Activated naive CD4-positive, alpha-beta T cell treated with anti-CD3 and anti-CD28 coated beads for 36 hours (primary cell): ENCODE measurements around the gene FRMD4A. TPM values are rescaled to one million over a fixed set of nuclear protein-coding genes. Genes with fewer than 3 reads are reported as not detected.

Experiments used
- CTCF ChIA-PET: fragments of 350-600 bp; sonication (Branson Sonifier 250); formaldehyde crosslinking; loops from one replicate; lab custom pipeline; 2021; ENCODE audit warnings: antibody characterized with exemption; lab: Charles Lee
- DNase-seq: peaks from one replicate; pipeline ENCODE4 v3.0.0-alpha.2; 2020
- H3K27ac Mint-ChIP-seq: one replicate; pipeline ENCODE4 v1.8.0; 2021; ENCODE audit warnings: mild to moderate bottlenecking, mixed read lengths
- H3K27me3 Mint-ChIP-seq: one replicate; pipeline ENCODE4 v1.8.0; 2021; ENCODE audit warnings: low read depth, mixed read lengths
- H3K36me3 Mint-ChIP-seq: one replicate; pipeline ENCODE4 v1.8.0; 2021; ENCODE audit warnings: low read depth, mixed read lengths
- H3K4me1 Mint-ChIP-seq: one replicate; pipeline ENCODE4 v1.8.0; 2021; ENCODE audit warnings: low read depth, mixed read lengths
- H3K4me3 Mint-ChIP-seq: one replicate; pipeline ENCODE4 v1.8.0; 2021; ENCODE audit warnings: mild to moderate bottlenecking, moderate library complexity, mixed read lengths
- H3K9me3 Mint-ChIP-seq: one replicate; pipeline ENCODE4 v1.8.0; 2021; ENCODE audit warnings: mixed read lengths
- intact Hi-C: fragments of 100-400 bp; cut with micrococcal nuclease; formaldehyde crosslinking; loops from one replicate; pipeline ENCODE4 v1.15.1; 2023
- total RNA-seq, 2 experiments: library from RNA; stranded (reverse); gene quantifications; one replicate each; pipeline ENCODE4 v1.2.3, GENCODE V29; 2021

Gene FRMD4A
- total RNA-seq, 2 experiments from 2014 or later: 0.69 to 1.1 TPM

DNA sequence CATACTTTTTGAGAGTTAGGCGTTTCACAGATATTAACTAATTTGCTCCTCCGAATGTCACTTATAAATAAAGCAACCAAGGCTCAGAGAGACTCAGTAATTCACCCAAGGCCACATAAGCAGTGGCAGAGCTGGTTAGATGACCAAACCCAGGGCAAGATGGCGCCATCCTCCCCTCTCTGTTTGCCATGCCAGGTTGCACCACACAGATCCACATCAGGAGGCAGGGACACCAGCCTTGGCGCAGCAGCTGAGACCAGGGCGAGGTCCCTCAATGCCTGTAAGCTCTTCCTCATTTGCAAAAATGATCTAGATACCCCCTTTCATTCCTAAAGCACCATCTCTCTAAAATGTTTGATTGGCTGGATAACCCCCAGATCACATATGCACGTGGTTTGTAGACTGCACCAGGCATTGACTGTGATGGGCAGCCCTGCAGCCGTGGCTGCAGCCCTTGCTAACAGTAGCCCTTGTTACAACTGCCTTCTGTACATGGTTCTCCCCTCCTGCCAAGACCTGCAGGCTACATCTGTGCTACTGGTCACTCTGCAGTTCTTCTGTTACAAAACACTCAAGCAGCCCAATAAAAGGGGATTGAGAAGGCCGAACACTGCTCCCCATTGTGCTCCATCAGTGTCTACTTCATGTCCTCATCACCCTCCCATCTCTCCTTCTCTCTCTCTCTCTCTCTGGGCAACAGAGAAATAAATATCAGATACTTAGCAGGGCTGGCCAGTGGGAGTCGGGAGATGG is 445.3 kb downstream of the FRMD4A start:
- CTCF ChIA-PET: interaction anchor here (0.6 kb wide), 1 partner anchor 851 kb away, joined by 3 read pairs; no protein-coding TSS in a partner anchor
- Mint-ChIP-seq H3K4me1 (peaks cover under 1% of the 10 kb centered on the region), H3K36me3 (no peaks in the 10 kb centered on the region), H3K27me3 (peaks cover 36% of the 10 kb centered on the region), H3K27ac (no peak overlapping the region), H3K4me3 (no peak overlapping the region), H3K9me3 (no peaks in the 10 kb centered on the region)
- DNase-seq: no peak
- intact Hi-C loops: no loop called here

DNA sequence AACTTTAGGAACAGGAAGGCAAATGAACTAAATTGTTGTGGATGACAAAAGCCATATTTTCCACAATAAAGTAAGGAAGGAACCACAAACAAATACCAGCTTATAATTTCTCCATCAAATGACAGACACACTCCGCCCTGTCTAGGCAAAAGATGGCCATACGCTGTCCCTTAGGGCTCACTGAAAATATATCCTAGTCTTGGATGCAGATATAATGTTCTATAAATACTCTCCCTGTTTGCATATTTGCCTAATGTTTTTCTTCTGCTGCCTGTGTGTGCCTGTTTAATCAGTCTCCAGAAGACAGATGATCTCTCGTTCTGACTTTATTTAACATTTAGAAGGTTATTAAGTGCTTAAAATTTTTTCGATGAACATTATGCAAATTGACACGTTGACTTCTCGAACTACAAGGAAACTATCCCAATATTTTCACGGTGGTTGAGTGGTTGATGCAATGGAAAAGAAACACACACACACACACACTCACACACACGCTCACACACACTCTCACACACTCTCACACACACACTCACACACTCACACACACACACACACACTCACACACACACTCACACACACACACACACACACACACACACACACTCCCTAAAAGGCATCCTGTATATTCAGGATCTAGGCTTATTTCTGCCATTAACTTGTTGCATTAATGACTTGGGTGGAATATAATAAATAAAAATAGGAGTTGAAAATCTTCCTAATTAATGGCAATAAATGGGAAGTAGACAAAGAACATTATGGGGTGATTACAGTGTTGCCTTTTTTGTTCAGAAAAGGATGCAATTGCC is 446.9 kb downstream of the FRMD4A start:
- Mint-ChIP-seq H3K27me3 (peaks cover 22% of the 10 kb centered on the region), H3K27ac (no peak overlapping the region), H3K4me1 (no peaks in the 10 kb centered on the region), H3K9me3 (no peaks in the 10 kb centered on the region), H3K36me3 (no peaks in the 10 kb centered on the region), H3K4me3 (no peak overlapping the region)
- intact Hi-C loops: no loop called here
- DNase-seq: no peak
- CTCF ChIA-PET: interaction anchor here (0.6 kb wide), 1 partner anchor 20 kb away, joined by 4 read pairs; no protein-coding TSS in a partner anchor

DNA sequence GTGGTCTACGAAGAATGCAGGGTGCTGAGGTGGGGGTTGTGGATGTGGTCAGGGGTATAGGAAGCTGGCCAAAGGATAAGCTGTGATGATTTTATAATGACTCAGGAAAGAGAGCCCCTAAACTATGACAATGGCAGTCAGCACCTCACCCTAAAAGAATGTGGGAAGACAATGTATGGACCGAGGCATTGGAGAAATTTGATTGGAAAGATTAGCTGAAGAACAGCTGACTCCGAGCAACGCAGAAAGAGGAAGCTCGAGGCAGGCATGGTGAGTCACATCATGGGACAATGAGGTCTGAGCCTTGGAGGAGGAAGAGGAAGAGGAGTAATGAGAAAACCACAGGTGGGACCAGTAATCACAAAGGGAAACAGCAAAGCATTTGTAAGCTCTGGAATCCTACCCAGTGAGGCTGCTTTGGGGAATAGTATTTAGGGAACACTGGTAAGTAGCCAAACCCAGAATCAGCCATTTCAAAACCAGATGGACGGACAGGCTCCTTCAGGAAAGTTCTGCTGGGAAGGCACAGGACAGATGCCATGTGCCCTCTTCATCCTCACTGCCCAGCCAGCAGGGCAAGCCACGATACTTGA is 448.5 kb downstream of the FRMD4A start:
- Mint-ChIP-seq H3K9me3 (no peaks in the 10 kb centered on the region), H3K4me3 (no peak overlapping the region), H3K27ac (no peak overlapping the region), H3K36me3 (no peaks in the 10 kb centered on the region), H3K4me1 (no peaks in the 10 kb centered on the region), H3K27me3 (peaks cover 12% of the 10 kb centered on the region)
- intact Hi-C loops: no loop called here
- CTCF ChIA-PET: no interaction called here
- DNase-seq: no peak

DNA sequence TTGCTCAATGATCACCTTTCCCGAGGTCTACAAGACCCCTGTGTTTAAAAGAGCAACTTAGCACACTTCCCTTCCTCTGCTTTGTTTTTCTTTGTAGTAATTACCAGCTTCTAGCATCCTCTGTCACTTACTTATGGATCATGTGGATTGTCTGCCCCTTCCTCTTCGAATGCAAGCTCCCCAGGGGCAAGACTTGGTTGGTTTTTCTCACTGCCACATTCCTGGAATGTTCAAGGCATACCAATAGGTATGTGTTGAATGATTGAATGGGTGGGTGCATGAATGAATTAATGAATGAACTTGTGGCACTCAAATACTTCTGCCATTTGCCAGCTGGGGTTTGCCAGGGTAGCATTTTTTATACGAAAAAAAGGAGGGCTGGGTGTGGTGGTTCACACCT is 450.0 kb downstream of the FRMD4A start:
- H3K27ac Mint-ChIP-seq: no peak overlapping the region
- H3K4me1 Mint-ChIP-seq: no peaks in the 10 kb centered on the region
- H3K9me3 Mint-ChIP-seq: no peaks in the 10 kb centered on the region
- H3K27me3 Mint-ChIP-seq: peaks cover 11% of the 10 kb centered on the region
- H3K4me3 Mint-ChIP-seq: no peak overlapping the region
- CTCF ChIA-PET: no interaction called here
- intact Hi-C loops: no loop called here
- no peak for DNase-seq
- no peaks in the 10 kb centered on the region for H3K36me3 Mint-ChIP-seq

DNA sequence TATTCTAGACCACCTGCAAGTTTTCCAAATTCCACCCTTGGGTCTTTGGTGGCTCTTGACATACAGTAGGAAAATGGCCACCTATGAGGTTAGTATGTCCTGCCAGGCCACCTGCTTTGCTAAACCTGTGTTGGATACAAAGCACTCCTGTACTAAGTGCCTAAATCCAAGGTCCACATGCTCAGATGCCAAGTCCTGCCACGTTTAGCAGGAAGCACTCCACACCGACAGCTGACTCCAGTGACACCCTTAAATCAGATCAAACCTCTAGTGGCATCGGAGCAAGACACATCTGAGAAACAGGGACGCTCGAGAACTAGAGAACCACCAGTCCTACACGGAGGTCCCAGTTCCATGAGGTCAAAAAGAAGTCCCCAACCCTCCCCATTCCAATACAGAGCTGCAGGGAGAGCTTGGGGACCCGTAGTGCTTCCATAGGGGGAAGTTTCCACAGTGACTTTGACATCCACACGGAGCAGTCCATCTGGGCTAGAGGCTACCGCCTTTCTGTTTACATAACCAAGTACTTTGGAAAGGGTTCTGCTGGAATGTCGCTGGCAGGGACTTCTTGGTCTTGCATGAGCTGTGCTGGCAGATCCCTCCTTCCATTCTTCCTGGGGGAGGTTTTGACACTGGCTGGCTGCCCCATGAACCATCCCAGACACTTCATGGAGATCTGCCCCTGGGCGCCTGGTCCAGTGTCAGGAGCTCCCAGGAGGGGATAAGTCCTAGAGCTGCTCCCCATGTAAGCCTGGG is 453.4 kb downstream of the FRMD4A start:
- H3K27me3 Mint-ChIP-seq: no peaks in the 10 kb centered on the region
- CTCF ChIA-PET: interaction anchor here (0.5 to 1.0 kb wide), 2 partner anchors 51 to 101 kb away, joined by 3 to 4 read pairs; no protein-coding TSS in a partner anchor
- H3K4me3 Mint-ChIP-seq: no peak overlapping the region
- H3K4me1 Mint-ChIP-seq: peaks cover 6% of the 10 kb centered on the region
- no peaks in the 10 kb centered on the region for H3K9me3 Mint-ChIP-seq
- H3K36me3 Mint-ChIP-seq: no peaks in the 10 kb centered on the region
- intact Hi-C loops: no loop called here
- no peak for DNase-seq
- H3K27ac Mint-ChIP-seq: no peak overlapping the region

DNA sequence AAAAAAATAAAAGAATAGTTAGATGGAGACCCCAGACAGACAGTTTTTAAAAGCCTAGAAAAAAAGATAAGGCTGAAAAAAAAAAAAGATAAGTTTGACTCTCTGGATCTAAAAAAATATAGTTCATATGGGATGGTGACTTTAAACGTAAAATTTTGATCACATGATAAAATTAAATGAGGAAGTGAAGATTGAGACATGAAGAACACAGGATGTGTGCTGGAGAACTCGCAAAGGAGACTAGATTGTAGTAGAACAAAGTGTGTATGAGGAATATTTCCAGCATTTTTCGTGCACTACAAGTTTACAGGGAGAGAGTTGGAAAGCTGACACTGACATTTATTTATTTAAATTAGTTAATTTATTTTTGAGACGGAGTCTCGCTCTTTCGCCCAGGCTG is 457.5 kb downstream of the FRMD4A start:
- no peak overlapping the region for H3K4me3 Mint-ChIP-seq
- intact Hi-C loops: no loop called here
- no peaks in the 10 kb centered on the region for H3K27me3 Mint-ChIP-seq
- H3K9me3 Mint-ChIP-seq: no peaks in the 10 kb centered on the region
- H3K4me1 Mint-ChIP-seq: peaks cover 10% of the 10 kb centered on the region
- no peak overlapping the region for H3K27ac Mint-ChIP-seq
- H3K36me3 Mint-ChIP-seq: no peaks in the 10 kb centered on the region
- DNase-seq: no peak
- CTCF ChIA-PET: no interaction called here

DNA sequence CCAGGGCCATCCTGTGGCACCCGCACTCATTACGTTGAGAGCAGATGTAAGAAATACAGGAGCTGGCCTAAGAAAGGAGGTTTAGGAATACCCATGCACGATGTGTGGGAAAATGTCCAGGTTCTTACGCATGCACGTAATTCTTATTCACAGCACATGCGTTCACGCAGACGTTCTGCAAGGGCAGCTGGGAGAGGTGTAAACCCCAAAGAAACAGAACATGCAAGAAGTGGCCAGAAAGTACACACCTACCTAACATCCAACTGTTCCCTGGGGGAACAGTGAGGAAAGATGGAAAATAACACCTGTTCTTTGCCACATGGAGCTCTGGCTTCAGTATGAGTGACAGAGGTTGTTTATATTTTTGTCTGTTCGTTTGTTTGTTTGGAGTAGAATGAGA is 458.3 kb downstream of the FRMD4A start:
- H3K4me3 Mint-ChIP-seq: no peak overlapping the region
- CTCF ChIA-PET: no interaction called here

DNA sequence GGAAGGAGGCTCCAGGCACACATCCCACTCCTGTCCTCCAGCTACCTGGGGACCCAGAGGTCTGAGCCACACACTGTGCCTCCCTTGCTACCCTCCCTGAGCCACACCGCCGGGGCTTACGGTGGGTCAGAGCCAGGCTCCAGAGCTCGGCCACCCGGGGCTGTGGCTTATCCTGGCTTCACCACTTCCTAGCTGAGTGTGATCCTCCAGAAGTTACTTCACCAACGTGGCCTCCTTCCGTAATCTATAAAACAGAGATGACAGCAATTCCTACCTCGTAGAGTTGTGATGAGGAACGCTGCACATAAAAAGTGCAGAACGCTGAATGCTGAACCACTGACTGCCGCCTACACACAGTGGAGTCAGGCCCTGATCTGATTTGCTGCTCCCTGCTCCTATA is 458.9 kb downstream of the FRMD4A start:
- Mint-ChIP-seq H3K4me3 (no peak overlapping the region), H3K36me3 (no peaks in the 10 kb centered on the region), H3K27me3 (no peaks in the 10 kb centered on the region), H3K4me1 (peaks cover 10% of the 10 kb centered on the region), H3K27ac (no peak overlapping the region), H3K9me3 (no peaks in the 10 kb centered on the region)
- no peak for DNase-seq
- intact Hi-C loops: no loop called here
- CTCF ChIA-PET: no interaction called here

More for the DNA sequence above, 458.3 kb downstream of the FRMD4A start:
- no peak overlapping the region for H3K27ac Mint-ChIP-seq
- intact Hi-C loops: no loop called here
- no peaks in the 10 kb centered on the region for H3K9me3 Mint-ChIP-seq
- no peaks in the 10 kb centered on the region for H3K36me3 Mint-ChIP-seq
- DNase-seq: no peak
- no peaks in the 10 kb centered on the region for H3K27me3 Mint-ChIP-seq
- H3K4me1 Mint-ChIP-seq: peaks cover 10% of the 10 kb centered on the region

DNA sequence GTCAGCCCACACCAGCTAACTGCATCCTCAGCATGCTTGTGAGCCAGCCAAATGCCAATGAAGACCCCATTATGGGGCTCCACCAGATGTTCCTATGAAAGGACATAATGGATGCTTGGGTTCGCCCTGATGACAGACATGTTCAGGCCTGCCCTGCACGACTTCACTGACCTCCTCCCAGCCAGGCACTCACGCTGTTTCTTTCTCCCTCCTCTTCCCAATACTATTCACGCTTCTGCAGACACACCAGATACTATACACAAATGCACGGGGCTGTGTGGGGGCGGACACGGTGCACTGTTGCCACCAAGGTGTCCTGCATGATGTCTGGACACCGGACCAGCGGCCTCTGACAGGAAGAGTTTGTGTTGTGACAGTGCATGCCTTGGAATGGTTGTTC is 459.7 kb downstream of the FRMD4A start:
- Mint-ChIP-seq H3K36me3 (no peaks in the 10 kb centered on the region), H3K27ac (no peak overlapping the region), H3K4me1 (peaks cover 10% of the 10 kb centered on the region), H3K4me3 (no peak overlapping the region), H3K9me3 (no peaks in the 10 kb centered on the region), H3K27me3 (no peaks in the 10 kb centered on the region)
- intact Hi-C loops: no loop called here
- CTCF ChIA-PET: interaction anchor here (0.6 kb wide), 1 partner anchor 153 kb away, joined by 3 read pairs; no protein-coding TSS in a partner anchor
- no peak for DNase-seq

DNA sequence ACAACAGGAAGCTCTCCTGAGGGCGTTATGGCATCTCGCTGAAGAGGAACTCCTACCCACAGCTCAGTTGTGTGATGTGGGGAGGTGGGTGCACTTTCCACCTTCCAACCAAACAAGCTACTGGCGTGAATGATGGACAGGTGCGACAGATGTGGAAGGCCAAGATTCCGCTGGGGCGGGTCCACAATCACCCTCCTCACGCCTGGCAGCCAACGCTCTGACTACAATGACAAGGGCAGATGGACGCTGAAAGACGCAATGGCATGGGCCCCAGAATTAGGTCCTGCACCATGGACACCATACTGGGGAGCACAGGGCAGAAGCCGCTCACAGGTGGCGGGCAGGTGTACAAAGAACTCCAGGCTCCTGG is 461.4 kb downstream of the FRMD4A start:
- Mint-ChIP-seq H3K27ac (no peak overlapping the region), H3K4me3 (no peak overlapping the region)
- DNase-seq: no peak

DNA sequence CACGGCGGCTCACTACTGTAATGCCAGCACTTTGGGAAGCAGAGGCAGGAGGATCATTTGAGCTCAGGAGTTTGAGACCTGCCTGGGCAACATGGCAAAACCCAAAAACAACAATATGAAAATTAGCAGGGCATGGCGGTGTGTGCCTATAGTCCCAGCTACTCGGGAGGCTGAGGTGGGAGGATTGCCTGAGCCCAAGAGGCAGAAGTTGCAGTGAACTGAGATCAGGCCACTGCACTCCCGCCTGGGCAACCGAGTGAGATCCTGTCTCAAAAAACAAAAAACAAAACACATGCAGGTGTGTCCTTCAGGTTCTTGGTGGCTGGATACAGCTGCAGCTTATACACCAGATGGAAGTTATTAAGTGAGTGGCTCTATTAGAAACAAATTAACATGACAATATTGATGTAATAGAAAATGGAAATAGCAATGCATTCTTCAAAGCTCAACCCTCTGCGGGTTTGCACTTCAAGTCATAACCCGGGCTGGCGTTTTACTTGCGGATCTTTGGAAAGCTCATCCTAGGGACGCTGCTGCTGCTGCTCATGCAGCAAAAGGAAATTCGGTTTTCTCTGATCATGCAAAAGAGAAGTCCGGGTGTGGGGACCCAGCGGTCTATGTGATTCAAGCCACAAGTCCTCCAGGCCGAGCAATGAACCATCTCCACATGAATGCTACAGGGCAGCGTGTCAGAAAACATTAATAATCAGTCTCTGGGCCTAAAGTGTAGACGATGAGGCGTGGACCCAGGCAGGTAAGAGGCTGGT is 462.0 kb downstream of the FRMD4A start:
- Mint-ChIP-seq H3K4me1 (peaks cover 11% of the 10 kb centered on the region), H3K9me3 (no peaks in the 10 kb centered on the region), H3K27me3 (no peaks in the 10 kb centered on the region), H3K36me3 (no peaks in the 10 kb centered on the region), H3K27ac (no peak overlapping the region), H3K4me3 (no peak overlapping the region)
- CTCF ChIA-PET: no interaction called here
- intact Hi-C loops: no loop called here
- no peak for DNase-seq

More for the DNA sequence above, 461.4 kb downstream of the FRMD4A start:
- CTCF ChIA-PET: interaction anchor here (1.0 kb wide), 1 partner anchor 9 kb away, joined by 3 read pairs; no protein-coding TSS in a partner anchor
- H3K4me1 Mint-ChIP-seq: peaks cover 11% of the 10 kb centered on the region
- H3K36me3 Mint-ChIP-seq: no peaks in the 10 kb centered on the region
- intact Hi-C loops: no loop called here
- no peaks in the 10 kb centered on the region for H3K27me3 Mint-ChIP-seq
- no peaks in the 10 kb centered on the region for H3K9me3 Mint-ChIP-seq
